HCEC 1CT (cell line): ENCODE measurements around the gene GRHL3.

Source experiments
- DNase-seq: peaks from one replicate; pipeline ENCODE4 v3.0.0-alpha.2; 2017

Gene GRHL3

GRCh38 chr1:24318615-24319311, 394 bp upstream of the GRHL3 start:
- DNase-seq: no peak

GRCh38 chr1:24319962-24320361, 805 bp downstream of the GRHL3 start:
- no peak for DNase-seq

- DNase-seq: no peak
Measured at GRCh38 chr1:24321126-24321525, 2.0 kb downstream of the GRHL3 start.

- DNase-seq: peak; percentile 43
Measured at GRCh38 chr1:24321697-24322469, 2.7 kb downstream of the GRHL3 start.

- no peak for DNase-seq
Measured at GRCh38 chr1:24322470-24323177, 3.5 kb downstream of the GRHL3 start.

GRCh38 chr1:24323281-24323680, 4.1 kb downstream of the GRHL3 start:
- DNase-seq: no peak

- DNase-seq: no peak
Measured at GRCh38 chr1:24324903-24325302, 5.7 kb downstream of the GRHL3 start.

- no peak for DNase-seq
Measured at GRCh38 chr1:24325587-24326449, 6.7 kb downstream of the GRHL3 start.

GRCh38 chr1:24327486-24327885, 8.3 kb downstream of the GRHL3 start:
- DNase-seq: no peak

GRCh38 chr1:24327891-24328290, 8.7 kb downstream of the GRHL3 start:
- no peak for DNase-seq

GRCh38 chr1:24329331-24329730, 10.2 kb downstream of the GRHL3 start:
- DNase-seq: no peak

GRCh38 chr1:24329797-24330543, 10.8 kb downstream of the GRHL3 start:
- DNase-seq: no peak

GRCh38 chr1:24331961-24332673, 13.0 kb downstream of the GRHL3 start:
- no peak for DNase-seq

- DNase-seq: no peak
Measured at GRCh38 chr1:24336075-24336474, 16.9 kb downstream of the GRHL3 start.

GRCh38 chr1:24337455-24337854, 18.3 kb downstream of the GRHL3 start:
- no peak for DNase-seq

GRCh38 chr1:24338447-24338846, 19.3 kb downstream of the GRHL3 start:
- no peak for DNase-seq

- DNase-seq: no peak
Measured at GRCh38 chr1:24339996-24340395, 20.8 kb downstream of the GRHL3 start.

GRCh38 chr1:24340770-24341169, 21.6 kb downstream of the GRHL3 start:
- no peak for DNase-seq

- DNase-seq: no peak
Measured at GRCh38 chr1:24341260-24341659, 22.1 kb downstream of the GRHL3 start.

GRCh38 chr1:24343412-24344089, 24.4 kb downstream of the GRHL3 start:
- no peak for DNase-seq
